A673 (cell line): Measurements from ENCODE around the gene CEBPE. TPM values are rescaled to one million over a fixed set of nuclear protein-coding genes. Genes with fewer than 3 reads are reported as not detected.

Source experiments
- BruUV-seq: library from RNA; stranded (reverse); fragments of 400-500 nt; replicated peaks from 2 replicates; lab custom pipeline; 2021; lab: Mats Ljungman, UMichigan
- CTCF ChIA-PET: fragments of 300-600 bp; sonication (Branson Sonifier 250); formaldehyde crosslinking; loops from one replicate; lab custom pipeline; 2022; ENCODE audit warnings: antibody characterized with exemption; lab: Charles Lee
- POLR2A ChIA-PET: fragments of 300-600 bp; sonication (Branson Sonifier 250); formaldehyde crosslinking; loops from one replicate; lab custom pipeline; 2022; ENCODE audit warnings: antibody characterized with exemption; ENCODE audit not compliant: low non-redundant PET; lab: Charles Lee
- DNase-seq: peaks from one replicate; pipeline ENCODE4 v3.0.0-alpha.2; 2015; ENCODE audit warnings: low spot score
- H3K27ac ChIP-seq: fragments of 200-600 bp; sonication (generic); 2 replicates; pipeline ENCODE4 v1.5.1; 2016; ENCODE audit warnings: mixed run types, low read depth, mild to moderate bottlenecking, mixed read lengths, antibody characterized with exemption, low read length; ENCODE audit not compliant: poor library complexity, severe bottlenecking
- H3K27me3 ChIP-seq: fragments of 200-600 bp; sonication (generic); replicated peaks from 2 replicates; pipeline ENCODE4 v1.6.1; 2017; ENCODE audit warnings: mixed run types, low read depth, mild to moderate bottlenecking, mixed read lengths, antibody characterized with exemption, low read length; ENCODE audit not compliant: insufficient read depth, poor library complexity
- H3K36me3 ChIP-seq: fragments of 200-600 bp; sonication (generic); 2 replicates; pipeline ENCODE4 v1.6.1; 2016; ENCODE audit warnings: mixed run types, mild to moderate bottlenecking, mixed read lengths, antibody characterized with exemption, low read length; ENCODE audit not compliant: insufficient read depth, poor library complexity, severe bottlenecking
- H3K4me1 ChIP-seq: fragments of 200-600 bp; sonication (generic); 2 replicates; pipeline ENCODE4 v1.6.1; 2017; ENCODE audit warnings: mixed run types, mild to moderate bottlenecking, mixed read lengths, antibody characterized with exemption, low read length; ENCODE audit not compliant: insufficient read depth, poor library complexity, severe bottlenecking
- H3K4me3 ChIP-seq: fragments of 200-600 bp; sonication (generic); 2 replicates; pipeline ENCODE4 v1.5.1; 2016; ENCODE audit warnings: low read depth, mixed run types, mild to moderate bottlenecking, mixed read lengths, low read length; ENCODE audit not compliant: poor library complexity, severe bottlenecking
- H3K9me3 ChIP-seq: fragments of 200-600 bp; sonication (generic); 2 replicates; pipeline ENCODE4 v1.6.1; 2016; ENCODE audit warnings: mixed run types, low read depth, mild to moderate bottlenecking, mixed read lengths, antibody characterized with exemption, low read length; ENCODE audit not compliant: poor library complexity, severe bottlenecking
- EZH2 ChIP-seq: fragments of 200-600 bp; sonication (generic); IDR thresholded peaks from 2 replicates; pipeline ENCODE4 v1.6.1; 2017; ENCODE audit warnings: borderline replicate concordance, low read depth, mild to moderate bottlenecking, mixed read lengths, antibody characterized with exemption, low read length; ENCODE audit not compliant: poor library complexity, severe bottlenecking
- intact Hi-C: fragments of 100-400 bp; cut with micrococcal nuclease; formaldehyde crosslinking; loops from one replicate; pipeline ENCODE4 v1.10.0; 2022; ENCODE audit not compliant: unreplicated experiment
- total RNA-seq: library from RNA; stranded (reverse); gene quantifications from 2 replicates; pipeline ENCODE4 v1.2.3, GENCODE V29; 2021
- TF ChIP-seq, protein P1 (sequence below): fragments of 300-800, 200-600 bp; sonication (generic); conservative IDR thresholded peaks from 2 replicates; pipeline ENCODE4 v1.5.1; 2017; ENCODE audit warnings: low read depth, mild to moderate bottlenecking, antibody characterized with exemption, low read length, moderate library complexity, mixed read lengths

CEBPE gene
- total RNA-seq, 1 experiment from 2014 or later, result not detected

DNA sequence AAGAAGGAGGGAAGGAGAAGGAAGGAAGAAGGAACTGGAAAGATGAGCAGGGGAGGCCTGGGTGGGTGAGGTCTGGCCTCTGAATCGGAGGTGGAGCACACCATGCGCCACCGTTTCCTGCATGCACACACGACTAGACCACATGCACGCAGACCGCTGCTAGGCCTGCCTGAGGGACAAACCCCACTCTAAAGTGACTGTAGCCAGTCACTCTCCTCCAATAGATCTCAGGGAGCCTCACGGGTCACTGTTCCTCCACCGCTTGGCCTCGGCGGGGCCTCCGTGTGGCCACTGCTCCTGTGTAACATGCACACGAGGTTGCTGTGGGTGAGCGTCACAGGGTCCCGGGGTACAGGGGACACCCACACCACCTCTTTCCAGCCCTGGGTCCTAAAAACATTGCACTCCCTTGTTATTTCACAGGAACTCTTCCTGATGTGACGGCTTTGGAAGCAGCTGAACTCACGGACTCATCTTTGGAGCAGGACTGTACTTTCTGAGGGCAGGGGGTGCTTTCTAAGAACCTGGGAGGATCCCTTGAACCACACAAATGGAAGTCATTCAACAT is 17.6 kb upstream of the CEBPE start:
- Histone ChIP-seq H3K9me3 (no peaks in the 10 kb centered on the region), H3K4me1 (peaks cover 9% of the 10 kb centered on the region), H3K4me3 (no peak overlapping the region), H3K27me3 (no peaks in the 10 kb centered on the region), H3K27ac (no peak overlapping the region), H3K36me3 (no peaks in the 10 kb centered on the region)
- POLR2A ChIA-PET, result no interaction called here
- intact Hi-C loops, result no loop called here
- CTCF ChIA-PET, result no interaction called here
- BruUV-seq, result no TSS peak
- TF ChIP-seq, protein P1, sequence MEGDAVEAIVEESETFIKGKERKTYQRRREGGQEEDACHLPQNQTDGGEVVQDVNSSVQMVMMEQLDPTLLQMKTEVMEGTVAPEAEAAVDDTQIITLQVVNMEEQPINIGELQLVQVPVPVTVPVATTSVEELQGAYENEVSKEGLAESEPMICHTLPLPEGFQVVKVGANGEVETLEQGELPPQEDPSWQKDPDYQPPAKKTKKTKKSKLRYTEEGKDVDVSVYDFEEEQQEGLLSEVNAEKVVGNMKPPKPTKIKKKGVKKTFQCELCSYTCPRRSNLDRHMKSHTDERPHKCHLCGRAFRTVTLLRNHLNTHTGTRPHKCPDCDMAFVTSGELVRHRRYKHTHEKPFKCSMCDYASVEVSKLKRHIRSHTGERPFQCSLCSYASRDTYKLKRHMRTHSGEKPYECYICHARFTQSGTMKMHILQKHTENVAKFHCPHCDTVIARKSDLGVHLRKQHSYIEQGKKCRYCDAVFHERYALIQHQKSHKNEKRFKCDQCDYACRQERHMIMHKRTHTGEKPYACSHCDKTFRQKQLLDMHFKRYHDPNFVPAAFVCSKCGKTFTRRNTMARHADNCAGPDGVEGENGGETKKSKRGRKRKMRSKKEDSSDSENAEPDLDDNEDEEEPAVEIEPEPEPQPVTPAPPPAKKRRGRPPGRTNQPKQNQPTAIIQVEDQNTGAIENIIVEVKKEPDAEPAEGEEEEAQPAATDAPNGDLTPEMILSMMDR, result no peak
- TF ChIP-seq EZH2, result no peak
- no peak for DNase-seq

DNA sequence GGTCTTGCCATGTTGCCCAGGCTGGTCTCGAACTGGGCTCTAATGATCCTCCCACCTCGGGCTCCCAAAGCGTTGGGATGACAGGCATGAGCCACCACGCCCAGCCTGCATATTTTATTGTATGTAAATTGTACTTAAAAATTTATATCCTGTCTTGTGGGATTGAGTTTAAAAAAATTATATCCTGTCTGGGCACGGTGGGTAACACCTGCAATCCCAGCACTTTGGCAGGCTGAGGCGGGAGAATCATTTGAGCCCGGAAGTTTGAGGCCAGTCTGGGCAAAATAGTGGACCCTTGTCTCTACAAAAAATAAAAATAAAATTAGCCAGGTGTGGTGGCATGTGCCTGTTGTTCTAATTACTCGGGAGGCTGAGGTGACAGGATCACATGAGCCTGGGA is 13.9 kb upstream of the CEBPE start:
- H3K27me3 ChIP-seq, result no peaks in the 10 kb centered on the region
- H3K9me3 ChIP-seq, result no peaks in the 10 kb centered on the region
- ChIA-PET CTCF (no interaction called here), POLR2A (no interaction called here)
- no peak for TF ChIP-seq EZH2
- TF ChIP-seq, protein P1, result no peak
- H3K36me3 ChIP-seq, result no peaks in the 10 kb centered on the region
- no TSS peak for BruUV-seq
- no peak for DNase-seq
- intact Hi-C loops, result no loop called here
- no peak overlapping the region for H3K4me3 ChIP-seq
- no peaks in the 10 kb centered on the region for H3K4me1 ChIP-seq
- no peak overlapping the region for H3K27ac ChIP-seq

DNA sequence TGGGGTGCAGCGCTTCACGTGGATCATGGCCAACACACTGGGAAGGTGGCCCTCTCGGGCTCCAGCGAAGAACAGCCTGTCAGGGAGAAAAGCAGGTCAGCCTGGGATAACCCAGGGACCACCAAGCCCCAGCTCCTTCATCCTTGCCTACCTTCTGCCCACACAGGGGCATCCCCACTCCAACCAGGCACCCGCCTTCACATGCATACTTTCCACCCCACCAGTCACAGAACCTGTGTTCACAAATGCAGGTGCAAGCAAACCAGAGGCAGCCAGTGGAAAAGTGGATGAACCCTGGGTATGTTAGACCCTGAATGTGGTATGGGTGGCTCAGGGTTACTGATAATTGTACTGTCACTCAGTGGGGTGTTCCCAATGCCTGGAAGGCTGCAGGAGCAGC is 12.4 kb upstream of the CEBPE start:
- no TSS peak for BruUV-seq
- H3K27ac ChIP-seq, result no peak overlapping the region
- no peaks in the 10 kb centered on the region for H3K9me3 ChIP-seq
- H3K4me1 ChIP-seq, result no peaks in the 10 kb centered on the region
- H3K4me3 ChIP-seq, result no peak overlapping the region
- intact Hi-C loops, result no loop called here
- POLR2A ChIA-PET, result no interaction called here
- H3K27me3 ChIP-seq, result no peaks in the 10 kb centered on the region
- H3K36me3 ChIP-seq, result no peaks in the 10 kb centered on the region
- TF ChIP-seq EZH2, result no peak
- TF ChIP-seq, protein P1, result no peak
- DNase-seq, result no peak
- CTCF ChIA-PET, result no interaction called here
